Measurements from ENCODE around the gene WWOX. TPM values are rescaled to one million over a fixed set of nuclear protein-coding genes. Genes with fewer than 3 reads are reported as not detected.

WWOX gene
- total RNA-seq, 1 experiment from 2014 or later: 35.6 TPM

DNA sequence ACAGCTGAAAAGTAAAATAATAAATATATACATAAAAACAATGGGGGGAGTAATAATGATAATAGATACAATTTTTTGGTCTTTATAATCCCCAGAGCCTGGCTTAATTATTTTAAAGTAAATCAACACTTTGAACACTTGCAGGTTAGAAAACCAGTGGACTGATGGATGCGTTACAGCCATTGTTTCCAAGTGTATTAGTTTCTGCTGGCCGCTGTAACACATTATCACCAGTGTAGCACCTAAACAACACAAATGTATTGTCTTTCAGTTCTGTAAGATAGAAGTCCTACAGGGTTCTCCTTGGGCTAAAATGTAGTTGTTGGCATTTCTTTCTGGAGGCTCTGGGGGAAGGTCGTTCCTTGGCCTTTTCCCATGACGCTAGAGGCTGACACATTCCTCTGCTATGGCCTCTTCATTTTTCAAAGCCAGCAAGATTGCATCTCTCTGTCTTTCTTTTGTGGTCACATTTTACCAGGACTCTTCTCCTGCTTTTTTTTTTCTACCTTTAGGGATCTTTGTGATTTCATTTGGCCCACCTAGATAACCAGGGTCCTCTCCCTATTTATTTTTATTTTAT is 116.8 kb downstream of the WWOX start:
- Histone ChIP-seq H2AFZ (no peak overlapping the region), H3K9me2 (ENCODE audit: insufficient read depth) (no peaks in the 10 kb centered on the region), H3K9me3 (ENCODE audit: insufficient read depth, low read depth) (no peaks in the 10 kb centered on the region), H3K79me2 (ENCODE audit: low read depth) (peaks cover 6% of the 10 kb centered on the region; the same call in 1 of the 2 replicates), H3K4me3 (no peak overlapping the region), H3K36me3 (ENCODE audit: low read depth) (no peaks in the 10 kb centered on the region), H4K20me1 (ENCODE audit: insufficient read depth) (no peaks in the 10 kb centered on the region), H3F3A (ENCODE audit: insufficient read depth, low read depth) (peaks cover 17% of the 10 kb centered on the region), H3K27ac (no peak overlapping the region), H3K4me2 (no peak overlapping the region), H3K27me3 (ENCODE audit: insufficient read depth, low read depth) (no peaks in the 10 kb centered on the region), H3K4me1 (replicated peaks; ENCODE audit: insufficient read depth) (peaks cover 21% of the 10 kb centered on the region)
- ChIA-PET POLR2A (ENCODE audit: unreplicated experiment) (no interaction called here), CTCF (no interaction called here)
- intact Hi-C loops (cut with micrococcal nuclease; ENCODE audit: unreplicated experiment): no loop called here
- no peak for TF ChIP-seq EZH2 (IDR thresholded peaks at IDR 0.05; ENCODE audit: low read depth)
- TF ChIP-seq, protein P1, sequence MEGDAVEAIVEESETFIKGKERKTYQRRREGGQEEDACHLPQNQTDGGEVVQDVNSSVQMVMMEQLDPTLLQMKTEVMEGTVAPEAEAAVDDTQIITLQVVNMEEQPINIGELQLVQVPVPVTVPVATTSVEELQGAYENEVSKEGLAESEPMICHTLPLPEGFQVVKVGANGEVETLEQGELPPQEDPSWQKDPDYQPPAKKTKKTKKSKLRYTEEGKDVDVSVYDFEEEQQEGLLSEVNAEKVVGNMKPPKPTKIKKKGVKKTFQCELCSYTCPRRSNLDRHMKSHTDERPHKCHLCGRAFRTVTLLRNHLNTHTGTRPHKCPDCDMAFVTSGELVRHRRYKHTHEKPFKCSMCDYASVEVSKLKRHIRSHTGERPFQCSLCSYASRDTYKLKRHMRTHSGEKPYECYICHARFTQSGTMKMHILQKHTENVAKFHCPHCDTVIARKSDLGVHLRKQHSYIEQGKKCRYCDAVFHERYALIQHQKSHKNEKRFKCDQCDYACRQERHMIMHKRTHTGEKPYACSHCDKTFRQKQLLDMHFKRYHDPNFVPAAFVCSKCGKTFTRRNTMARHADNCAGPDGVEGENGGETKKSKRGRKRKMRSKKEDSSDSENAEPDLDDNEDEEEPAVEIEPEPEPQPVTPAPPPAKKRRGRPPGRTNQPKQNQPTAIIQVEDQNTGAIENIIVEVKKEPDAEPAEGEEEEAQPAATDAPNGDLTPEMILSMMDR (conservative IDR thresholded peaks at IDR 0.05): no peak
- BruUV-seq (replicated peaks): no TSS peak
- DNase-seq: no peak

DNA sequence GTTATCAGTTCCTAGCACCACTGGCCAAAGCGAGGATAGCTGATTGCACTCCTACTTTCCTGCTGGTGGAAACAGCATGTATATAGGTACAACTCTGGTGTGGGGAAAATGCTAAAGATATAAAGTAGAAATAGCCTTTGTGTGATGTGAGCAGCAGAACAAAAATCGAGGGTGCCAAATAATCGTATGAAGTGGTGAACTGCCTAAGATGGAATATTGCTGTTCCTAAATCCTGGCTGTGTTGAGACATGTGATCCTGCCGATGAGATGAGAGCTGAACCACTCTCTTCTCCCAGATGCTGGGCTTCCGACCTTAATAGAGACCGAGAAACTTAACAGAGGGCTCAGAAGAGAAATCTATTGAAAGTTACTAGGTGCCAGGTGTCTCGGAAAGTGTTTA is 117.8 kb downstream of the WWOX start:
- peaks cover 6% of the 10 kb centered on the region; the same call in 1 of the 2 replicates for H3K79me2 ChIP-seq (ENCODE audit: low read depth)
- no peak overlapping the region for H3K27ac ChIP-seq
- no peaks in the 10 kb centered on the region for H4K20me1 ChIP-seq (ENCODE audit: insufficient read depth)
- no peak overlapping the region for H3K4me3 ChIP-seq
- no peaks in the 10 kb centered on the region for H3K9me3 ChIP-seq (ENCODE audit: insufficient read depth, low read depth)
- no peak for TF ChIP-seq EZH2 (IDR thresholded peaks at IDR 0.05; ENCODE audit: low read depth)
- TF ChIP-seq, protein P1 (conservative IDR thresholded peaks at IDR 0.05): no peak
- no peaks in the 10 kb centered on the region for H3K9me2 ChIP-seq (ENCODE audit: insufficient read depth)
- H3K36me3 ChIP-seq (ENCODE audit: low read depth): no peaks in the 10 kb centered on the region
- H3K4me1 ChIP-seq (replicated peaks; ENCODE audit: insufficient read depth): peaks cover 11% of the 10 kb centered on the region
- H3K4me2 ChIP-seq: no peak overlapping the region
- ChIA-PET CTCF (no interaction called here), POLR2A (ENCODE audit: unreplicated experiment) (no interaction called here)
- peaks cover 10% of the 10 kb centered on the region for H3F3A ChIP-seq (ENCODE audit: insufficient read depth, low read depth)
- DNase-seq: no peak
- H3K27me3 ChIP-seq (ENCODE audit: insufficient read depth, low read depth): no peaks in the 10 kb centered on the region
- H2AFZ ChIP-seq: no peak overlapping the region
- no TSS peak for BruUV-seq (replicated peaks)
- intact Hi-C loops (cut with micrococcal nuclease; ENCODE audit: unreplicated experiment): no loop called here

DNA sequence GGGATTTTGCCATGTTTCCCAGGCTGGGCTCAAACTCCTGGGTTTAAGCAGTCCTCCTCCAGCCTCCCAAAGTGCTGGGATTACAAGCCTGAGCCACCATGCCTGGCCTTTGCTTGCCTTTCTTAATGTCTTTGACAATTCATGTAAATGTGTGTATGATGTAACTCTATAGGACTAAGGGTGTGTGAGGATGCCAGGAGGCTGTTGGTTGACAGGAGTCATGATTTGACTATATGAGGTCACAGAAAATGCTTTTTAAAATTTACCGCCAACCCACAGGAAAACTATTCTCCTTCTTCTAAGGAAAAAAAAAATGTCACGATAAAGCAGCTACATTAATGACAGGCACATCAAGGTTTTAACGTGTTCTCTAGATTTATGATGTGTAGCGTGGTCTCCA is 118.8 kb downstream of the WWOX start:
- H3K4me2 ChIP-seq: no peak overlapping the region
- intact Hi-C loops (cut with micrococcal nuclease; ENCODE audit: unreplicated experiment): no loop called here
- H3F3A ChIP-seq (ENCODE audit: insufficient read depth, low read depth): no peaks in the 10 kb centered on the region
- no peak overlapping the region for H3K4me3 ChIP-seq
- H2AFZ ChIP-seq: no peak overlapping the region
- H3K4me1 ChIP-seq (replicated peaks; ENCODE audit: insufficient read depth): 0 out of 2 replicates have a peak, but pooled peaks cover 2% of the 10 kb centered on the region
- H3K79me2 ChIP-seq (ENCODE audit: low read depth): no peaks in the 10 kb centered on the region
- BruUV-seq (replicated peaks): no TSS peak
- H3K27me3 ChIP-seq (ENCODE audit: insufficient read depth, low read depth): no peaks in the 10 kb centered on the region
- ChIA-PET POLR2A (ENCODE audit: unreplicated experiment) (no interaction called here), CTCF (no interaction called here)
- H3K9me2 ChIP-seq (ENCODE audit: insufficient read depth): no peaks in the 10 kb centered on the region
- no peaks in the 10 kb centered on the region for H3K36me3 ChIP-seq (ENCODE audit: low read depth)
- no peak for DNase-seq
- no peaks in the 10 kb centered on the region for H4K20me1 ChIP-seq (ENCODE audit: insufficient read depth)
- H3K27ac ChIP-seq: no peak overlapping the region
- TF ChIP-seq, protein P1 (conservative IDR thresholded peaks at IDR 0.05): no peak
- TF ChIP-seq EZH2 (IDR thresholded peaks at IDR 0.05; ENCODE audit: low read depth): no peak
- no peaks in the 10 kb centered on the region for H3K9me3 ChIP-seq (ENCODE audit: insufficient read depth, low read depth)

Measured in PC-9 (cell line).